NCI-H2196 treated with DMSO at 0.1 percent for 48 hours (cell line): Measurements from ENCODE around the gene SKI.
"Not testable (repeated sequence)": the region's sequence is repeated elsewhere in the genome, so short reads cannot be mapped to it uniquely, and the experiment has no call there.

ENCODE experiments used
- DNase-seq: peaks from one replicate; lab custom pipeline; 2025; ENCODE audit not compliant: unreplicated experiment; lab: John Stamatoyannopoulos, UW

The SKI gene

GRCh38 chr1:2259668-2260402 lies 31.7 kb downstream of the SKI start:
- DNase-seq = no peak

DNA sequence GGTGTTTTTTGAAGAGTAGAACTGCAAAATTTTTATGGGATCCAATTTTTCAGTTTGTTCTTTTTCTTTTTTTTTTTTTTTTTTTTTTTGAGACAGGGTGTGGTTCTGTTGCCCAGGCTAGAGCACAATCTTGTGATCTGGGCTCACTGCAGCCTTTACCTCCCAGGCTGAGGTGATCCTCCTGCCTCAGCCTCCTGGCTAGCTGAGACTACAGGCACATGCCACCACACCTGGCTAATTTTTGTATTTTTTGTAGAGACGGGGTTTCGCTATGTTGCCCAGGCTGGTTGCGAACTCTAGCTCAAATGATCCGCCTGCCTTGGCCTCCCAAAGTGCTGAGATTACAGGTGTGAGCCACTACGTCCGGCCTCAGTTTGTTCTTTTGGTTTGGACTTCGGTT lies 32.4 kb downstream of the SKI start:
- not testable (repeated sequence) for DNase-seq

- DNase-seq = no peak
Observed at GRCh38 chr1:2260917-2261316, 32.8 kb downstream of the SKI start.

DNA sequence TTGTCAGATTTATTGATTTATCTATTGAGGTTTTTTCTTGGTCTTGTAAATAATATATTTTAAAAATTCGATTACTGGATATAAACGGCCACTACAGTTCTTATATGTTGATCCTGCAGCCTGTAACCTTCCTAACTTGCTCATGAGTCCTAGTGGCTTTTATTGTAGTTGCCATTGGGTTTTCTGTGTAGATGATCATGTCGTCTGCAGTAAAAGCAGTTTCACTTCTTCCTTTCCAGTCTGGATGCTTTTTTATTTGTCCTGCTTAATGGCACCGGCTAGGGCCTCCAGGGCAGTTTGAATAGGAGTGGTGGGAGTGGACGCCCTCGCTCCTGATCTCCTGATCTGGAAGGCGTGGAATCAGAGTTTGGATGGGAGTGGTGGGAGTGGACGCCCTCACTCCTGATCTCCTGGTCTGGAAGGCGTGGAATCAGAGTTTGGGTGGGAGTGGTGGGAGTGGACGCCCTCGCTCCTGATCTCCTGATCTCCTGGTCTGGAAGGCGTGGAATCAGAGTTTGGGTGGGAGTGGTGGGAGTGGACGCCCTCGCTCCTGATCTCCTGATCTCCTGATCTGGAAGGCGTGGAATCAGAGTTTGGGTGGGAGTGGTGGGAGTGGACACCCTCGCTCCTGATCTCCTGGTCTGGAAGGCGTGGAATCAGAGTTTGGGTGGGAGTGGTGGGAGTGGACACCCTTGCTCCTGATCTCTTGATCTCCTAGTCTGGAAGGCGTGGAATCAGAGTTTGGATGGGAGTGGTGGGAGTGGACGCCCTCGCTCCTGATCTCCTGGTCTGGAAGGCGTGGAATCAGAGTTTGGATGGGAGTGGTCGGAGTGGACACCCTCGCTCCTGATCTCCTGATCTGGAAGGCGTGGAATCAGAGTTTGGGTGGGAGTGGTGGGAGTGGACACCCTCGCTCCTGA lies 33.6 kb downstream of the SKI start:
- not testable (repeated sequence) for DNase-seq

DNA sequence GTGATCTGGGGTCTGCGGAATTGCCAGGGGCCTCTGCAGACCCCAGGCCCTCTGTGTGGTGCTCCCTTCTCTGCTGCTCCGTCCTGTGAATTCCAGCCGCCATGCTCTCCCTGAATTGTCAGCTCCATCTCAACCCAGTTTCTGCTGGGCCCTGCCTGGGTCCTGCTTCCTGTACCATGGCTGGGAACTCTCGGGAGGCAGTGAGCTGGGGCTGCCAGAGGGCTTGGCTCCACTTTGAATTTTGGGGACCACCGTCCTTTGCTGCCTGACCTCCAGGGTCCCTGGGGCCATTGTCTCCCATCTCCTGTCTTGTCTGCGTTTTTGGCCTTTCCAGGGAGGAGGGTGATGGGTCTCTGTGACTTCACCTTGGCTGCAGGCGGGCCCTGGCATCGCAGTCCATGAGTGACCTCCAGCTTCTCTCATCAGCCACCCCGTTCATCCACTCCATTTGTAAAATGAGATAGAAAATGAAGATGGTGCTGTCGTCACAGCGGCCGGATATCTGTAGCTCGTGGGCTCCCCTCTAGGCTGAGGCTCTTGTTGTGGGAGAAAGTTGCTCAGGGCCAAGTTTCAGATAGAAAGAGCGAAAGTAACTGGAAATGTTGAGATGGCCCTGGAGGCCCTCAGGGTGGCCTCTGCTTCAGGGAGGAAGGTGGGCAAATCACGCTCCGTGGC lies 38.3 kb downstream of the SKI start:
- no peak for DNase-seq

DNA sequence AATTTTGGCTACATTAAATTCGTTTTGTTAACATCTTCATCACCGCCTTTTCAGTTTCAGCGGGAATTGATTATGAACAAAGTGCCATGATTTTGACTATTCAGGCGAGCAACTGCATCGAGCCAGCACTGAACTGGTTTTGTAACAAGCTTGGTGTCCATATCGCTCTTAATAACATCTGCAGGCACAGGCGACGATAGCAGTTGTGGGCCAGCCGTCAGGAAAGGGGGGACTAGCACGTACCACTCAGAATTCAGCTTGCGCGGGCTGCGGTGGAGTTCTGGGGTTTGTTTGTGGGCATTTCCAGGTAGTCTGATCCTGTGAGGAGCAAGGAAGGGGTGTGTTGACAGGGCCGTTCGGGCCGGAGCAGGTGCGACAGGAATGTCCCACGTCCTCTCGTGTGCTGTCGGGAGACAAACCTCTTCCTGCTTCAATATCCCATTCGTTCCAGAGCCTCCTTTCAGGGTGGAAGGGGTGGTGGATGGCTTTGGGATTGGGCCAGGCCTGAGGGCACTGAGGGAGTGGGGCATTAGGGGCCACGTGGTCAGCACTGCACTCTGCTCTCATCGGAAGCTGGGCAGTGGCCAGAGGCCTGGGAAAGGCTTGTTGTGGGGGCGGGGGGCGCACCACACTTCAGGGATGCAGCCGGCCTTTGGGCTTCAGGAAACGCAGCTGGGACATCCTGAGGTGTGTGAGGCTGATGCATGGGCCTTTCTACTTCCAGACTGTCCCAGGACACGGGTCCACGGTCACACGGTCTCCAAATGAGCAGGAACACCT lies 39.1 kb downstream of the SKI start:
- no peak for DNase-seq

DNA sequence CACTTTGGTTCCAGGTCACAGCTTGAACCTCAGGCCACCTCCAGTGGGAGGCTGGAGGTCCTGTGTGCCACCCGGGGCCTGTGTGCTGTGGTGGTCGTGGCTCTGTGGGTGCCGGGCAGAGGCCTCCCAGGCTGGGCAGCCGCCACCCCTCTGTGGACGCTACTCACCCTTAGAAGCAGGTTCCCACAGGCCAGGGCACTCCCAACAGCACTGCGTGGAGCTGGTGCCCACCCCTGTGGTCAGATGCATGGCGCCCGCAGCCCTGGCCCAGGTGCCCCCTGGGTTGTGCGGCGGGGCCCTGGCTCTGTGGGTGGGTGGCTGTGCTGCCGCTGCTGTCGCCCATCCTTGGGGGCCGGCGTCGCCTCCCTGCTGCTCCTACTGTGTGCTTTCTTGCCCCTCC lies 39.7 kb downstream of the SKI start:
- DNase-seq = no peak

DNA sequence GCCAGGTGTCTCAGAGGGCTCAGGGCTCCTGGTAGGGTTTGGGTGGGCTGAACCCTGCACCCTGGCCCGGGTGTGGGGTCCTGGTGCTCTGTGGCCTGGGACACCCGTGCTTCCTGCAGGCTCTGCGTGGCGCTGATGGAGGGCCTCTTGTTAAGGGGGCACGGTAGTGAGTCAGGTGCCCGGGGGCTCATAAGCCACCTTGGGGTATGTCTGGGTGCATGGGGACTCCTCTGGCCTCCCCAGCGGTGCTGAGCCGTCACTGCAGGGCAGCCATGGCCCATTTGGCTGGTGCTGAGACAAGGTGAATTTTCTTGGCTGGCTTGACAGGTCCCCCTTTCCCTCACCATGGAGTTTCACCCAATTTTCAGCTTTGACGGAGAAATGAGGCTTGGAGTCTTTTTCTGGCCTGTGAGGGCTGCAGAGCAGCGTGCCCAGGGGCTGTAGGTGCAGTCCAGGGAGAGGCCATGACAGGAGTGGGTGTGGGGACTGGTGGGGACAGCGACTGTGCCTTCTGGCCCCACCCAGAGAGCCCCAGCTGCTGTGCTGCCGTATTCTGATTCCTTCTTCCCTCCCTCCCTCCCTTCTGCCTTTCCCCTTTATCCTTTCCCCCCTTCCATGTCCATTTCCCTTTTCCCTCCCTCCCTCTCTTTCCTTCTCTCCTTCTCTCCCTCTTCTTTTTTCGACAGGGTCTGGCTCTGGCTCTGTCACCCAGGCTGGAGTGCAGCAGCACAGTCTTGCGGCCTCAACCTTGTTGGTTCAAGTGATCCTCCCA lies 40.4 kb downstream of the SKI start:
- DNase-seq = no peak

DNA sequence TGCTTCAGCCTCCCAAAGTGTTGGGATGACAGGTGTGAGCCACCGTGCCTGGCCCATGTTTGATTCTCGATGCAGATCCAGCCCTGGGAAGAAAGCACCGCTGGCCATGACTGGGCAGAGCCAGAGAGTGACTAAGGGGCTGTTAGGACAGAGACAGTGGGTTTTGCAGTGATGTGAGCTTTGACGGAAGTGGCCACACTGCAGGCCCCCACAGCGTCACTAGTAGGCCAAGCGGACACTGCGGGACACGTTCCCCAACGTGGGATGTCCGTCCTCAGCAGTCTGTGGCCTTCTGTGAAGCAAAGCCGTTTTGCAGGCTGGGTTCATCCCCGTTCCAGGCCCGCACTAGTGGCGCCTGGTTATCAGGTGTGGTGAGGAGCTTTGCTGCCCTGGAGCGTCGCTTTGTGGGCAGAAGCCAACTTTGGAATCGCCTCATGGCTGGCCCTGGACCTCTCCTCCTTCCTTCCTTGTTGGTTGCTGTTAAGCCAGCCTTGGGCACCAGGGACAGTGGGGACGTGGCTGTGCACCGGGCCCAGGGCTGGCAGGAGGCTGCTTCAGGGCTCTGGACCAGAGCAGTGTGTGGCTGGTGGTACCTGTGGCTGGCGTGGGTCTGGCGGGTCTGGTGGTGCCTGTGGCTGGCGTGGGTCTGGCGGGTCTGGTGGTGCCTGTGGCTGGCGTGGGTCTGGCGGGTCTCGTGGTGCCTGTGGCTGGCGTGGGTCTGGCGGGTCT lies 41.2 kb downstream of the SKI start:
- no peak for DNase-seq

GRCh38 chr1:2269922-2270259 lies 41.8 kb downstream of the SKI start:
- DNase-seq = no peak

- DNase-seq = no peak
Observed at GRCh38 chr1:2270260-2271100, 42.4 kb downstream of the SKI start.

DNA sequence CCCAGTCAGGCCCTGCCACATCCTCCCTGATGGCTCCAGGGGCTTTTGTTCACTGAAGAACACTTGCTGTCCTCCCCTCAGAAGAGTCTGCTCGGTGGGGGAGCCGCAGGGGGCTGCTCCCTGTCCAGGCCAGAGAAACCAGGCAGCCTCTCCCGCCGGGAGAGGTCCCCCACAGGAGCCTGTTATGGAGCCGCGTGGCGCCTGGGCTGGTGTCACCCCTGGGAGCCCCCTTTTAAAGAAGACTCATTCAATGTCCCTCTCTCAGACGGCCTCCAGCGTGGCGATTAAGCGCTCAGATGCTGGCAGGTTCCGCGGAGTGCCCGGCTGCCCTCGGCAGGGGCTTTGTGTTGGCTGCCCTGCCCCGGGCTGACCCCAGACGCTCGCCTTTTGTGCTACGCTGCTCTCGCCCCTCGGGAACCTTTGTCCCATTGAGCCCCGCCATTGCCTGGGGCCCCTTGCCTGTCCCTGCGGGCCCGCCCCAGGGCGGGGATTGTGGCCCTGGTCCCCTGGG lies 43.1 kb downstream of the SKI start:
- DNase-seq = no peak

DNA sequence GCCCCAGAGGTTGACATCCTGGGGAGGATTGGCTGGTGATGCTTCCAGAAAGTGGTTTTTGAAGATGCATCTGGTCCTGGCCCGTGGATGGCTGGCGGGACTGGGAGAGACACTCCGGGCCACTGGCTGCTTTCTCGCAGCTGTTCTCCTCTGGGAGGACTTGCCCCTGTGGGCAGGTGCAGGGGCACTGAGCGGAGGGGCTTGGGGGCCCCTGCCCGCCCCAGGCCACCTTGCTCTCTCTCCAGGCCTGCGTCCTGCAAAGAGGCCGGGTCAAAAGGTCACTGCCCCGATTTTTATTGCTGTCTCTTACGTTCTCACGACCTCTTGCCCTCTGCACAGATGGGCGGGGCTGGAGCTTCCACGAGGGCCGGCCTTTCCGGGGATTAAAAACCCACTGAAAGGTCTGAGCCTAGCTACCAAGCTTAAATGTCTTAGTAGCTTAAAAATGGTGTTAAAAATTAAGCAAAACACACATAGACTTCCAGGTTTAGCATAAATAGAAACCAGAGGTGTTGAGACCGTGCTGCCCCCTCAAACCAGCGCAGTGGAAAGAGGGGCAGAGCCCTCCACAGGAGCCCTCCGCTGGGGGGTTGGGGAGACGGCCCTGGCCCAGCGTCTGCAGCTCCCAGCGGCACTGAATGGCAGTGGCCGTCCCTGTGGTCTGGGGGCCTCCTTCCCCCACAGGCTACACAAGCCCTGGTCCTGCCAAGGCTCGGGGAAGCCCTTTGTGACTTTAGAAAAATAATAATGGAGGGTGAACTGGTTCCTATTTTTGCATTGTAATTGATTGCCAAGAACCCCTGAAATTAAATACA lies 43.9 kb downstream of the SKI start:
- no peak for DNase-seq

DNA sequence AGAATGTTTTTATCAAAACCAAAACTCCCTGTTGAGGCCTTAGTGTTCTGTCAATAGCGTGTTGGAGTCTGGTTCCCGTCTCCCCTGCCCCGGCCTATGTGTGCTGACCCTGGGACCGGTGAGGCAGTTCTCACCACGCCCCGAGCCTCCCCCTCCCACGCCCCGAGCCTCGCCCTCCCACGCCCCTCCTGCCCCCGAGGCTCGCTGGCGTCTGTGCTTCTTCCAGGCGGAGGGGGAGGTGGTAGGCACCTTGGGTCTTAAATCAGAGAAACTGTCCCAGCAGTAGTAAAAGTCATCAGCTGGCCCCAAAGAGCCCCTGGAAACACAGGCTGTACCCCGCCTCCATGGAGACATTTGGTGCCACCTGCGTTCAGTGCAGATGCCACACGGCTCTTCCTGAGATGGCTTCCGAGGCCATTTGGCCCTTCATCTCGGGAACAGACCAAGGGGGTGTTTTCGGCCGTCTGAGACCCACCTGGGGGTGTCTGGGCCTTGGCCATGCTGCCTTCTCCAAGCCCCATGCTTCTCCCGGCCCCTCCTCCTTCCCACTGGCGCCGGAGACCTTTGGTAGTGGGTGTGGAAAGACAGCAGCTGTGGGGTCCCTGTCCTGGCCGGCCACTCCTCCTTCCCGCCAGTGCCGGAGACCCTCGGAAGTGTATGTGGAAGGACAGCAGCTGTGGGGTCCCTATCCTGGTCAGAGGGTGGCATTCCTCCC lies 44.7 kb downstream of the SKI start:
- DNase-seq = no peak

GRCh38 chr1:2273401-2274090 lies 45.4 kb downstream of the SKI start:
- no peak for DNase-seq

DNA sequence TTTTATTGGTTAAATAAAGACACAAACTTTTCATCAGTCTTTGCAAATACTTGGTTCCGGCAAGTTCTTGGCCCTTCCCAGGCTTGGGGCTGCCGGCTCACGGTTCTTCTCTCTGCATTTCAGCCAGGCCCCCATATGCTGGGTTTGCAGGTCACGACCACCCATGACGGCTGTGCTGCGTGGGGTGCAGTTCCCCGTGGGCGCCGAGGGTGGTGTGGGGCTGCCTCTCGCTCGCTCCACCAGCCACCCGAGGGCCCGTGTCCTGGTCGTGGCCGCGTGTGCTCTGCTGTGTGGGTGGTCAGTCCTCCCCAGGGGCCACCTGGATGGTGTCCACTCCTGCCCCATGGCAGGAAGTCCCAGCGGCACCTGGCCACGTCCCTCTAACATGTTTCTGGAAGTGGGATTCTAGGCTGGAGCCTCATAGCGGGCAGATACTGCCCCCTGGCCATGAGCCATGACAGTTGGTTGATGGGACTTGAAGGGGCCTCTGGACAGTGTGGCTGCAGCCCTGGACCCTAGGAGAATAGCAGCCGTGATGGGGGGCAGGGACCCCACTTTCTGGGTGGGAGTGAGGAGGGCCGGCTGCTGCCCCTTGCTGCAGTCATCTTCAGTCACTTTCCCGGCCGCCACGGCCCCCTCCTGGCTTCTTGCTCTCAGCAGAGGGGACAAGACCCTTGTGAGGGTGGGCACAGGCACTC lies 46.3 kb downstream of the SKI start:
- DNase-seq = no peak
